Smooth muscle cell (in vitro differentiated cells): ENCODE results near the gene MKLN1. TPM values are rescaled to one million over a fixed set of nuclear protein-coding genes. Genes with fewer than 3 reads are reported as not detected.

ENCODE experiments used
- DNase-seq: peaks from one replicate; lab custom pipeline; 2025; ENCODE audit not compliant: unreplicated experiment; lab: John Stamatoyannopoulos, UW
- H2AFZ ChIP-seq: fragments of 200-600 bp; sonication (generic); 2 replicates; pipeline ENCODE4 v1.6.0; 2016; ENCODE audit warnings: antibody characterized with exemption, low read depth, mild to moderate bottlenecking
- H3F3A ChIP-seq: fragments of 200-600 bp; sonication (generic); 2 replicates; pipeline ENCODE4 v1.6.0; 2017; ENCODE audit warnings: antibody characterized with exemption, low read depth
- H3K27ac ChIP-seq: fragments of 200-600 bp; sonication (generic); 2 replicates; pipeline ENCODE4 v1.5.1; 2016; ENCODE audit warnings: low read depth, mild to moderate bottlenecking
- H3K27me3 ChIP-seq: fragments of 200-600 bp; sonication (generic); 2 replicates; pipeline ENCODE4 v1.6.1; 2016; ENCODE audit warnings: low read depth, mild to moderate bottlenecking
- H3K36me3 ChIP-seq: fragments of 200-600 bp; sonication (generic); 2 replicates; pipeline ENCODE4 v1.5.1; 2016; ENCODE audit warnings: low read depth
- H3K4me1 ChIP-seq: fragments of 200-600 bp; sonication (generic); 2 replicates; pipeline ENCODE4 v1.5.1; 2016; ENCODE audit warnings: low read depth
- H3K4me2 ChIP-seq: fragments of 200-600 bp; sonication (generic); 2 replicates; pipeline ENCODE4 v1.6.0; 2016; ENCODE audit warnings: mild to moderate bottlenecking
- H3K4me3 ChIP-seq: fragments of 200-600 bp; sonication (generic); 2 replicates; pipeline ENCODE4 v1.5.1; 2016; ENCODE audit warnings: mild to moderate bottlenecking
- H3K79me2 ChIP-seq: fragments of 200-600 bp; sonication (generic); 2 replicates; pipeline ENCODE4 v1.6.0; 2016; ENCODE audit warnings: low read depth, mild to moderate bottlenecking
- H3K9ac ChIP-seq: fragments of 200-600 bp; sonication (generic); 2 replicates; pipeline ENCODE4 v1.6.0; 2016; ENCODE audit warnings: low read depth
- H3K9me3 ChIP-seq: fragments of 200-600 bp; sonication (generic); replicated peaks from 2 replicates; pipeline ENCODE4 v1.5.1; 2016; ENCODE audit warnings: low read depth
- H4K20me1 ChIP-seq: fragments of 200-600 bp; sonication (generic); 2 replicates; pipeline ENCODE4 v1.6.0; 2016; ENCODE audit warnings: low read depth
- WGBS: methylation state at CpG from one replicate; pipeline ENCODE4 v1.1.7; 2016; ENCODE audit warnings: low lambda C conversion rate; 5-methylcytosine and 5-hydroxymethylcytosine counted together
- polyA plus RNA-seq: library from polyadenylated mRNA; unstranded; fragments of >200 nt; fragmentation: Nextera tagmentation; extraction: Ambion mirVana; gene quantifications from 2 replicates; pipeline ENCODE4 v1.2.1, GENCODE V29; 2016
- total RNA-seq: library from RNA; depleted of rRNA; stranded (reverse); fragments of >200 nt; gene quantifications from 2 replicates; pipeline ENCODE4 v1.2.3, GENCODE V29; 2014
- TF ChIP-seq, protein P1 (sequence below): fragments of 200-600 bp; sonication (generic); IDR thresholded peaks from 2 replicates; pipeline ENCODE4 v1.5.1; 2017; ENCODE audit warnings: borderline replicate concordance, mild to moderate bottlenecking, antibody characterized with exemption; ENCODE audit not compliant: insufficient read depth, poor library complexity, severe bottlenecking

The MKLN1 gene
- total and polyA plus RNA-seq, 2 experiments from 2014 or later: 26.3 to 45.3 TPM

DNA sequence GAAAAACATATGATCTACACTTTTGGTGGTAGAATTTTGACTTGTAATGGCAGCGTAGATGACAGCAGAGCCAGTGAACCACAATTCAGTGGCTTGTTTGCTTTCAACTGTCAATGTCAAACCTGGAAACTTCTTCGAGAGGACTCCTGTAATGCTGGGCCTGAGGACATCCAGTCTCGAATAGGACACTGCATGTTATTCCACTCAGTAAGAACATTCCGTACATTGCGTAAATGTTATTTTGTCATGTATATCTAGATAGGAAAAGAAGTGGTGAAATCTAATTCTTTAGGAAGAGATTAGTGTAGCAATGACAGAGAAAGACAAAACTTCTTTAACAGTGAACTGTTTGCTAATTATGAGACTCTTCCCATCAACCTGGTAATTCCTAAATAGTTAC is 115.8 kb downstream of the MKLN1 start:
- Histone ChIP-seq H4K20me1 (peaks cover 7% of the 10 kb centered on the region), H3K4me2 (no peak overlapping the region), H3K27ac (no peak overlapping the region), H3K27me3 (no peaks in the 10 kb centered on the region), H3K4me1 (no peaks in the 10 kb centered on the region), H3K36me3 (peaks cover 30% of the 10 kb centered on the region), H3K9ac (no peak overlapping the region), H2AFZ (no peak overlapping the region), H3K79me2 (peaks cover 10% of the 10 kb centered on the region), H3K9me3 (no peaks in the 10 kb centered on the region), H3F3A (no peaks in the 10 kb centered on the region), H3K4me3 (no peak overlapping the region)
- 92% methylated on average over 5 of the region's 5 CpGs for WGBS
- TF ChIP-seq, protein P1, sequence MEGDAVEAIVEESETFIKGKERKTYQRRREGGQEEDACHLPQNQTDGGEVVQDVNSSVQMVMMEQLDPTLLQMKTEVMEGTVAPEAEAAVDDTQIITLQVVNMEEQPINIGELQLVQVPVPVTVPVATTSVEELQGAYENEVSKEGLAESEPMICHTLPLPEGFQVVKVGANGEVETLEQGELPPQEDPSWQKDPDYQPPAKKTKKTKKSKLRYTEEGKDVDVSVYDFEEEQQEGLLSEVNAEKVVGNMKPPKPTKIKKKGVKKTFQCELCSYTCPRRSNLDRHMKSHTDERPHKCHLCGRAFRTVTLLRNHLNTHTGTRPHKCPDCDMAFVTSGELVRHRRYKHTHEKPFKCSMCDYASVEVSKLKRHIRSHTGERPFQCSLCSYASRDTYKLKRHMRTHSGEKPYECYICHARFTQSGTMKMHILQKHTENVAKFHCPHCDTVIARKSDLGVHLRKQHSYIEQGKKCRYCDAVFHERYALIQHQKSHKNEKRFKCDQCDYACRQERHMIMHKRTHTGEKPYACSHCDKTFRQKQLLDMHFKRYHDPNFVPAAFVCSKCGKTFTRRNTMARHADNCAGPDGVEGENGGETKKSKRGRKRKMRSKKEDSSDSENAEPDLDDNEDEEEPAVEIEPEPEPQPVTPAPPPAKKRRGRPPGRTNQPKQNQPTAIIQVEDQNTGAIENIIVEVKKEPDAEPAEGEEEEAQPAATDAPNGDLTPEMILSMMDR: no peak
- DNase-seq: no peak

DNA sequence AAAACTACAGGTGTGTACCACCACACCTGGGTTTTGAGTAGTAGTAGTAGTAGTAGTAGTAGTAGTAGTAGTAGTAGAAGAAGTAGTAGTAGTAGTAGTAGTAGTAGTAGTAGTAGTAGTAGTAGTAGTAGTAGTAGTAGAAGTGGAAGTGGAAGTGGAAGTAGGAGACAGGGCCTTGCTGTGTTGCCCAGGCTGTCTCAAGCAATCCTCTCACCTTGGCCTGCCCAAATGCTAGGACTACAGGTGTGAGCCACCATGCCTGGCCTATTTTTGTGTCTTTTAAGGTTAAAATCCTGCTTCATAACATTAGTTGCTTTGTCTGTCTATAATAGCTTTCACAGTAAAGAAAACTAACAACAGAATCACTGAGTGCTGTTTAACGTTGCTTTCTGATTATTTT is 117.0 kb downstream of the MKLN1 start:
- Histone ChIP-seq H3F3A (no peaks in the 10 kb centered on the region), H3K27ac (no peak overlapping the region), H3K4me2 (no peak overlapping the region), H4K20me1 (peaks cover 7% of the 10 kb centered on the region), H3K79me2 (peaks cover 10% of the 10 kb centered on the region), H3K9me3 (no peaks in the 10 kb centered on the region), H3K27me3 (no peaks in the 10 kb centered on the region), H3K36me3 (peaks cover 25% of the 10 kb centered on the region), H3K4me1 (no peaks in the 10 kb centered on the region), H2AFZ (no peak overlapping the region), H3K4me3 (no peak overlapping the region), H3K9ac (no peak overlapping the region)
- TF ChIP-seq, protein P1: no peak
- no peak for DNase-seq
- WGBS: 100% methylated on average over 1 of the region's 1 CpG

DNA sequence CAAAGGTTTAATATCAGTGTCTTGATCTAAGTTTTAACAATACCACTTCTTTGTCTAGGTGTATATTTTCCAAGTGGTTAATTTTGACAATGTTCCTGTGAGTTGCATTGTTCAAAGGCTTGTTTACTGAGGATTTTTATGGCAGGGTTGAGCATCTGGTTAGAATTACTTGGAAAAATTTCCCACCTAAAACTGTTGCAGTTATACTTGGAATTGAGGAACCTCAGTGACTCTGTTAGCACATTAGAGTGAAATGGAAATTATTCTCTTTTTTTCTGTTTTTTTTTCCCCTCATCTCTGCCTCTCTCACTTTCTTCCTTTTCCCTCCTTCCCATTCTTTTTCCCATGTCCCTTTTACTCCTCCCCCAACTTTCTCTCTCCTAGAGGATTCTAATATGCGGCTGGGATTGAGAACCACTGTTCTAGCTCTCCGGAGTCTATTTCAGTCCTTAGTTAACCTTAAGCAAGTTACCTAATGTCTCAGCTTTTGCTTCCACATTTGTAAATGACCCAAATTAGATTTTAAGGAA is 121.8 kb downstream of the MKLN1 start:
- no peak for DNase-seq
- no peak overlapping the region for H2AFZ ChIP-seq
- WGBS: 95% methylated on average over 2 of the region's 2 CpGs
- no peak overlapping the region for H3K9ac ChIP-seq
- H3K4me2 ChIP-seq: no peak overlapping the region
- H4K20me1 ChIP-seq: peaks cover 22% of the 10 kb centered on the region
- no peak overlapping the region for H3K27ac ChIP-seq
- no peaks in the 10 kb centered on the region for H3K79me2 ChIP-seq
- no peaks in the 10 kb centered on the region for H3K4me1 ChIP-seq
- H3K4me3 ChIP-seq: no peak overlapping the region
- TF ChIP-seq, protein P1: no peak
- no peaks in the 10 kb centered on the region for H3K27me3 ChIP-seq
- peaks cover 11% of the 10 kb centered on the region for H3K36me3 ChIP-seq
- no peaks in the 10 kb centered on the region for H3K9me3 ChIP-seq
- H3F3A ChIP-seq: no peaks in the 10 kb centered on the region

DNA sequence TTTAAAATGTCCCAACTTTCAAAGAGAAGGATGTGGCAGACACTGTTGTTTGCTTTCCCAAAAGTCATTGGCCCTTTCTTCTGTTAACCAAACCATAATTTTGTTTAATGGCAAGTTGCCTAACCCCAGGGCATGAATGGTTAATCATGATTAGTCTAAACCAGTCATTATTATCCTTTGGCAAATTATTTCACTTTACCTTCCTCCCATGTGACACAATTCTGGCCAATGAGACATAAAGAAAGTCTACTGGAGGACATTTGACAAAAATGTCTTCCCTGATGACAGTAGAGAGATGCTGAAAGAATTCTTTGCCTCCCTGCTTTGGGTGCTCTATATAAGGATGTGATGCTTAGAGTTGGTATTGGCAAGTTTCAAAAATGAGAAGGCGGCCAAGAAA is 126.8 kb downstream of the MKLN1 start:
- Histone ChIP-seq H3K9ac (no peak overlapping the region), H3K9me3 (no peaks in the 10 kb centered on the region), H3K79me2 (no peaks in the 10 kb centered on the region), H2AFZ (no peak overlapping the region), H3K4me1 (no peaks in the 10 kb centered on the region), H3K27ac (no peak overlapping the region), H3K27me3 (no peaks in the 10 kb centered on the region), H3F3A (no peaks in the 10 kb centered on the region), H3K4me3 (no peak overlapping the region), H3K4me2 (no peak overlapping the region), H3K36me3 (peaks cover 11% of the 10 kb centered on the region), H4K20me1 (peaks cover 25% of the 10 kb centered on the region)
- WGBS: 100% methylated on average over 1 of the region's 1 CpG
- DNase-seq: no peak
- TF ChIP-seq, protein P1: no peak
